Measurements from ENCODE around the gene DNAJA3.

DNAJA3 gene

GRCh38 chr16:4477966-4478365 is 52.3 kb downstream of the DNAJA3 start:
- H3K27ac ChIP-seq (ENCODE audit: low read depth, low read length): no peak overlapping the region
- peaks cover 14 to 29% of the 10 kb centered on the region in 2 donors for H3K4me1 ChIP-seq (ENCODE audit: control insufficient read depth in 1 of 2, insufficient read depth in 2 of 2, low read length in 2 of 2)
- H3K9me3 ChIP-seq (ENCODE audit: control insufficient read depth in 1 of 2, low read length in 2 of 2): no peaks in the 10 kb centered on the region

GRCh38 chr16:4481526-4481925 is 55.9 kb downstream of the DNAJA3 start:
- Histone ChIP-seq H3K27ac (ENCODE audit: low read depth, low read length) (no peak overlapping the region), H3K27me3 (ENCODE audit: control insufficient read depth in 1 of 2, insufficient read depth in 2 of 2, low read length in 2 of 2) (no peaks in the 10 kb centered on the region), H3K4me1 (ENCODE audit: control insufficient read depth in 1 of 2, insufficient read depth in 2 of 2, low read length in 2 of 2) (peaks cover 10 to 17% of the 10 kb centered on the region in 2 donors), H3K36me3 (ENCODE audit: control insufficient read depth in 1 of 2, insufficient read depth in 2 of 2, low read length in 2 of 2) (peaks cover 4 to 22% of the 10 kb centered on the region in 2 donors), H3K9ac (ENCODE audit: low read depth in 1 of 2, low read length in 2 of 2) (no peak overlapping the region), H3K9me3 (ENCODE audit: control insufficient read depth in 1 of 2, low read length in 2 of 2) (no peaks in the 10 kb centered on the region), H3K4me3 (ENCODE audit: low read depth in 1 of 2, low read length in 2 of 2) (no peak overlapping the region)

More at GRCh38 chr16:4477966-4478365, 52.3 kb downstream of the DNAJA3 start:
- H3K9ac ChIP-seq (ENCODE audit: low read depth in 1 of 2, low read length in 2 of 2): no peak overlapping the region
- H3K4me3 ChIP-seq (ENCODE audit: low read depth in 1 of 2, low read length in 2 of 2): no peak overlapping the region
- no peaks in the 10 kb centered on the region for H3K36me3 ChIP-seq (ENCODE audit: control insufficient read depth in 1 of 2, insufficient read depth in 2 of 2, low read length in 2 of 2)
- H3K27me3 ChIP-seq (ENCODE audit: control insufficient read depth in 1 of 2, insufficient read depth in 2 of 2, low read length in 2 of 2): no peaks in the 10 kb centered on the region

GRCh38 chr16:4481963-4482362 is 56.3 kb downstream of the DNAJA3 start:
- Histone ChIP-seq H3K27ac (ENCODE audit: low read depth, low read length) (no peak overlapping the region), H3K4me3 (ENCODE audit: low read depth in 1 of 2, low read length in 2 of 2) (no peak overlapping the region), H3K27me3 (ENCODE audit: control insufficient read depth in 1 of 2, insufficient read depth in 2 of 2, low read length in 2 of 2) (no peaks in the 10 kb centered on the region), H3K9ac (ENCODE audit: low read depth in 1 of 2, low read length in 2 of 2) (no peak overlapping the region), H3K4me1 (ENCODE audit: control insufficient read depth in 1 of 2, insufficient read depth in 2 of 2, low read length in 2 of 2) (peaks cover 10 to 17% of the 10 kb centered on the region in 2 donors), H3K36me3 (ENCODE audit: control insufficient read depth in 1 of 2, insufficient read depth in 2 of 2, low read length in 2 of 2) (peaks cover 4 to 25% of the 10 kb centered on the region in 2 donors), H3K9me3 (ENCODE audit: control insufficient read depth in 1 of 2, low read length in 2 of 2) (no peaks in the 10 kb centered on the region)

- Histone ChIP-seq H3K36me3 (ENCODE audit: control insufficient read depth in 1 of 2, insufficient read depth in 2 of 2, low read length in 2 of 2) (peaks cover 8 to 38% of the 10 kb centered on the region in 2 donors), H3K4me3 (ENCODE audit: low read depth in 1 of 2, low read length in 2 of 2) (no peak overlapping the region), H3K27ac (ENCODE audit: low read depth, low read length) (peak overlapping the region; percentile 18), H3K27me3 (ENCODE audit: control insufficient read depth in 1 of 2, insufficient read depth in 2 of 2, low read length in 2 of 2) (no peaks in the 10 kb centered on the region), H3K4me1 (ENCODE audit: control insufficient read depth in 1 of 2, insufficient read depth in 2 of 2, low read length in 2 of 2) (peaks cover 6 to 11% of the 10 kb centered on the region in 2 donors), H3K9ac (ENCODE audit: low read depth in 1 of 2, low read length in 2 of 2) (no peak overlapping the region), H3K9me3 (ENCODE audit: control insufficient read depth in 1 of 2, low read length in 2 of 2) (no peaks in the 10 kb centered on the region)
Measured at GRCh38 chr16:4486126-4486893, 60.6 kb downstream of the DNAJA3 start.

GRCh38 chr16:4487955-4488498 is 62.4 kb downstream of the DNAJA3 start:
- Histone ChIP-seq H3K36me3 (ENCODE audit: control insufficient read depth in 1 of 2, insufficient read depth in 2 of 2, low read length in 2 of 2) (peaks cover 8 to 41% of the 10 kb centered on the region in 2 donors), H3K4me3 (ENCODE audit: low read depth in 1 of 2, low read length in 2 of 2) (no peak overlapping the region), H3K27me3 (ENCODE audit: control insufficient read depth in 1 of 2, insufficient read depth in 2 of 2, low read length in 2 of 2) (no peaks in the 10 kb centered on the region), H3K9me3 (ENCODE audit: control insufficient read depth in 1 of 2, low read length in 2 of 2) (no peaks in the 10 kb centered on the region), H3K27ac (ENCODE audit: low read depth, low read length) (no peak overlapping the region), H3K9ac (ENCODE audit: low read depth in 1 of 2, low read length in 2 of 2) (no peak overlapping the region), H3K4me1 (ENCODE audit: control insufficient read depth in 1 of 2, insufficient read depth in 2 of 2, low read length in 2 of 2) (peaks cover 6% of the 10 kb centered on the region in 2 donors)

GRCh38 chr16:4488499-4488967 is 62.9 kb downstream of the DNAJA3 start:
- peaks cover 6% of the 10 kb centered on the region in 2 donors for H3K4me1 ChIP-seq (ENCODE audit: control insufficient read depth in 1 of 2, insufficient read depth in 2 of 2, low read length in 2 of 2)
- H3K36me3 ChIP-seq (ENCODE audit: control insufficient read depth in 1 of 2, insufficient read depth in 2 of 2, low read length in 2 of 2): peaks cover 8 to 38% of the 10 kb centered on the region in 2 donors
- H3K9me3 ChIP-seq (ENCODE audit: control insufficient read depth in 1 of 2, low read length in 2 of 2): no peaks in the 10 kb centered on the region
- no peak overlapping the region for H3K9ac ChIP-seq (ENCODE audit: low read depth in 1 of 2, low read length in 2 of 2)
- no peak overlapping the region for H3K27ac ChIP-seq (ENCODE audit: low read depth, low read length)
- no peaks in the 10 kb centered on the region for H3K27me3 ChIP-seq (ENCODE audit: control insufficient read depth in 1 of 2, insufficient read depth in 2 of 2, low read length in 2 of 2)
- no peak overlapping the region for H3K4me3 ChIP-seq (ENCODE audit: low read depth in 1 of 2, low read length in 2 of 2)

- H3K27ac ChIP-seq (ENCODE audit: low read depth, low read length): no peak overlapping the region
- no peak overlapping the region for H3K9ac ChIP-seq (ENCODE audit: low read depth in 1 of 2, low read length in 2 of 2)
- no peaks in the 10 kb centered on the region for H3K27me3 ChIP-seq (ENCODE audit: control insufficient read depth in 1 of 2, insufficient read depth in 2 of 2, low read length in 2 of 2)
- no peaks in the 10 kb centered on the region for H3K9me3 ChIP-seq (ENCODE audit: control insufficient read depth in 1 of 2, low read length in 2 of 2)
- H3K4me1 ChIP-seq (ENCODE audit: control insufficient read depth in 1 of 2, insufficient read depth in 2 of 2, low read length in 2 of 2): peaks cover 6% of the 10 kb centered on the region in 2 donors
- H3K36me3 ChIP-seq (ENCODE audit: control insufficient read depth in 1 of 2, insufficient read depth in 2 of 2, low read length in 2 of 2): peaks cover 8 to 38% of the 10 kb centered on the region in 2 donors
- H3K4me3 ChIP-seq (ENCODE audit: low read depth in 1 of 2, low read length in 2 of 2): no peak overlapping the region
Measured at GRCh38 chr16:4489030-4489429, 63.4 kb downstream of the DNAJA3 start.

GRCh38 chr16:4491898-4492297 is 66.2 kb downstream of the DNAJA3 start:
- H3K9ac ChIP-seq (ENCODE audit: low read depth in 1 of 2, low read length in 2 of 2): no peak overlapping the region
- no peak overlapping the region for H3K4me3 ChIP-seq (ENCODE audit: low read depth in 1 of 2, low read length in 2 of 2)
- no peaks in the 10 kb centered on the region for H3K9me3 ChIP-seq (ENCODE audit: control insufficient read depth in 1 of 2, low read length in 2 of 2)
- no peaks in the 10 kb centered on the region for H3K27me3 ChIP-seq (ENCODE audit: control insufficient read depth in 1 of 2, insufficient read depth in 2 of 2, low read length in 2 of 2)
- peaks cover 3 to 20% of the 10 kb centered on the region in 2 donors for H3K36me3 ChIP-seq (ENCODE audit: control insufficient read depth in 1 of 2, insufficient read depth in 2 of 2, low read length in 2 of 2)
- H3K4me1 ChIP-seq (ENCODE audit: control insufficient read depth in 1 of 2, insufficient read depth in 2 of 2, low read length in 2 of 2): peaks cover 0 to 6% of the 10 kb centered on the region in 2 donors
- H3K27ac ChIP-seq (ENCODE audit: low read depth, low read length): no peak overlapping the region

GRCh38 chr16:4494746-4495490 is 69.2 kb downstream of the DNAJA3 start:
- Histone ChIP-seq H3K9ac (ENCODE audit: low read depth in 1 of 2, low read length in 2 of 2) (no peak overlapping the region), H3K36me3 (ENCODE audit: control insufficient read depth in 1 of 2, insufficient read depth in 2 of 2, low read length in 2 of 2) (peaks cover 0 to 11% of the 10 kb centered on the region in 2 donors), H3K4me1 (ENCODE audit: control insufficient read depth in 1 of 2, insufficient read depth in 2 of 2, low read length in 2 of 2) (peaks cover 8% of the 10 kb centered on the region in 2 donors), H3K27me3 (ENCODE audit: control insufficient read depth in 1 of 2, insufficient read depth in 2 of 2, low read length in 2 of 2) (no peaks in the 10 kb centered on the region), H3K27ac (ENCODE audit: low read depth, low read length) (no peak overlapping the region), H3K9me3 (ENCODE audit: control insufficient read depth in 1 of 2, low read length in 2 of 2) (no peaks in the 10 kb centered on the region), H3K4me3 (ENCODE audit: low read depth in 1 of 2, low read length in 2 of 2) (no peak overlapping the region)

GRCh38 chr16:4495766-4496165 is 70.1 kb downstream of the DNAJA3 start:
- Histone ChIP-seq H3K27me3 (ENCODE audit: control insufficient read depth in 1 of 2, insufficient read depth in 2 of 2, low read length in 2 of 2) (no peaks in the 10 kb centered on the region), H3K9ac (ENCODE audit: low read depth in 1 of 2, low read length in 2 of 2) (no peak overlapping the region), H3K27ac (ENCODE audit: low read depth, low read length) (no peak overlapping the region), H3K4me3 (ENCODE audit: low read depth in 1 of 2, low read length in 2 of 2) (no peak overlapping the region), H3K9me3 (ENCODE audit: control insufficient read depth in 1 of 2, low read length in 2 of 2) (no peaks in the 10 kb centered on the region), H3K36me3 (ENCODE audit: control insufficient read depth in 1 of 2, insufficient read depth in 2 of 2, low read length in 2 of 2) (peaks cover 0 to 11% of the 10 kb centered on the region in 2 donors), H3K4me1 (ENCODE audit: control insufficient read depth in 1 of 2, insufficient read depth in 2 of 2, low read length in 2 of 2) (peaks cover 17% of the 10 kb centered on the region in 2 donors)

All from duodenal mucosa (tissue), 2 donors.